ENCODE results near the gene ITGAE.

DNA sequence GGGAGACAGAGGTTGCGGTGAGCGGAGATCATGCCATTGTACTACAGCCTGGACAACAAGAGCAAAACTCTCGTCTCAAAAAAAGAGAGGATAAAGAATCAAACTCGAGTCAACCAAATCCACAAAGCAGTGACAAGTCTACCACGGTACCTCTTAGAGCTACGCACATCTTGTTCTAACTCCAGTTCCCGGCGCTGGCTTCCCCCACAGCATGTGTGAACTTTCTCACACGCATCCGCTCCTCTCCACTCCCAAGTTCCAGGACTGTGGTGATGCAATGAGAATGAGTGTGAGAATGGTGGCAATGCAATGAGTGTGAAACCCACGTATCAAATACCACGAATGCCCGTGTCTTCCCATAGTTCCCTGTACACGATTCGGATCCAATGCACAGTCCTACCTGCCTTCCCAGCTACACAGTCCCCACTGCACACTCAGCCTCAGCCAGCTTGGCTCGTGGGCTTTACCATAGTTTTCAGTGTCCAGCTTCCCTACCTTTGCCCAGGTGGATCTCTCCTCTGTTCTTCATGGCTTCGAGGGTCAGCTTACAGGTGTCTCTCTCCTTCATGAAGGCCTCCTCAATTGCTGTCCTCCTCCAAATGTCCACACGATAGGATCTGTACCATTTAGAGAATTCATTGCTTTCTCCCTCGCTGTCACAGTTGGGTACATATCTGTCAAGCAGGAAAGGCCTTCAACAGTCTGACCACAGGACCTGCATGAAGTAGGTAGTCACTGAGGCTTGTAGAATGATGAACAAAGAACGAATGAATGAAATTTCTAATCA lies 95.9 kb downstream of the ITGAE start:
- no peak for TF ChIP-seq PPARA (CRISPR knock-in tag; IDR thresholded peaks at IDR 0.05; ENCODE audit: borderline replicate concordance)
- TF ChIP-seq PATZ1 (CRISPR knock-in tag; IDR thresholded peaks at IDR 0.05; ENCODE audit: borderline replicate concordance): no peak
- no peak for TF ChIP-seq SNAI2 (CRISPR knock-in tag; IDR thresholded peaks at IDR 0.05)
- no peak for TF ChIP-seq RARB (CRISPR knock-in tag; IDR thresholded peaks at IDR 0.05)
- TF ChIP-seq GLIS3 (CRISPR knock-in tag; IDR thresholded peaks at IDR 0.05): no peak
- no peak for TF ChIP-seq POU6F1 (CRISPR knock-in tag; IDR thresholded peaks at IDR 0.05; ENCODE audit: borderline replicate concordance, low read depth)
- TF ChIP-seq CREB5 (CRISPR knock-in tag; IDR thresholded peaks at IDR 0.05; ENCODE audit: low read depth): no peak
- TF ChIP-seq BACH2 (CRISPR knock-in tag; IDR thresholded peaks at IDR 0.05; ENCODE audit: borderline replicate concordance): no peak
- TF ChIP-seq ISL1 (CRISPR knock-in tag; IDR thresholded peaks at IDR 0.05): no peak
- no peak for TF ChIP-seq ZNF70 (CRISPR knock-in tag; IDR thresholded peaks at IDR 0.05)
